Islet of Langerhans (tissue), 1 donor: ENCODE data around the gene LMCD1.
"Not testable (repeated sequence)": the region's sequence is repeated elsewhere in the genome, so short reads cannot be mapped to it uniquely, and the experiment has no call there.

Source experiments
- FAIRE-seq: peaks from one replicate; lab custom pipeline; 2011; peaks lifted over from hg19 to GRCh38; lab: Jason Lieb, UNC

Gene LMCD1

GRCh38 chr3:8562081-8562595, 60.5 kb downstream of the LMCD1 start:
- no peak for FAIRE-seq

- FAIRE-seq, result no peak
Observed at GRCh38 chr3:8563146-8563545, 61.5 kb downstream of the LMCD1 start.

DNA sequence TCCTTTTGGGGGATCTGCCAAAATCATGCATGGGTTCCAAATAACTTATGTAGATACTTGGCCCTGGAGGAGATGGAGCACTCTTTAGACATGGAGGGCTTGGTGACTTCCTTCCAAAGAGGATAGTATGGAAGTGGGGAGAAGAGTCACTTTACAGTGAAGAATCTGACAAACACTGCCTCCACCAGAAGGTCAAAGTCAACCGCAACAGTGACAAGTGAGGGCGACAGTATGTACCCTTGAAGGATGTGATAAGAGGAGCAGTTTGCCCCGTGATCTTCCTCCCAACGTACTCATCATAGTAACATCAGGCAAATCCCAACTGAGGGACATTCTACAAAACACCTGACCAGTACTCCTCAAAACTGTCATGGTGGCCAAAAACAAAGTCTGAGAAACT, 62.0 kb downstream of the LMCD1 start:
- no peak for FAIRE-seq

DNA sequence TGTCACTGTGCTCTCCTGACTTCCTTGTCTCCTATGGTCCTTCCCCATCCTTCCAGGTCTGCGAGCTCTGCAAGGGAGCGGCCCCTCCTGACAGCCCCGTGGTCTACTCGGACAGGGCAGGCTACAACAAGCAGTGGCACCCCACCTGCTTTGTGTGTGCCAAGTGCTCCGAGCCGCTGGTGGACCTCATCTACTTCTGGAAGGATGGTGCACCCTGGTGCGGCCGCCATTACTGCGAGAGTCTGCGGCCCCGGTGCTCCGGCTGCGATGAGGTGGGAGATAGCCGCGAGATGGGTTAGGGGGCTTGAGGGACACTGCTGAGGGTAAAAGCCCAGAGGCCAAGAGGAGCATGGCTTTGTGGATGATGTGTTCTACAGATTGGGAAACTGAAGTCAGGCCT, 63.8 kb downstream of the LMCD1 start:
- no peak for FAIRE-seq

DNA sequence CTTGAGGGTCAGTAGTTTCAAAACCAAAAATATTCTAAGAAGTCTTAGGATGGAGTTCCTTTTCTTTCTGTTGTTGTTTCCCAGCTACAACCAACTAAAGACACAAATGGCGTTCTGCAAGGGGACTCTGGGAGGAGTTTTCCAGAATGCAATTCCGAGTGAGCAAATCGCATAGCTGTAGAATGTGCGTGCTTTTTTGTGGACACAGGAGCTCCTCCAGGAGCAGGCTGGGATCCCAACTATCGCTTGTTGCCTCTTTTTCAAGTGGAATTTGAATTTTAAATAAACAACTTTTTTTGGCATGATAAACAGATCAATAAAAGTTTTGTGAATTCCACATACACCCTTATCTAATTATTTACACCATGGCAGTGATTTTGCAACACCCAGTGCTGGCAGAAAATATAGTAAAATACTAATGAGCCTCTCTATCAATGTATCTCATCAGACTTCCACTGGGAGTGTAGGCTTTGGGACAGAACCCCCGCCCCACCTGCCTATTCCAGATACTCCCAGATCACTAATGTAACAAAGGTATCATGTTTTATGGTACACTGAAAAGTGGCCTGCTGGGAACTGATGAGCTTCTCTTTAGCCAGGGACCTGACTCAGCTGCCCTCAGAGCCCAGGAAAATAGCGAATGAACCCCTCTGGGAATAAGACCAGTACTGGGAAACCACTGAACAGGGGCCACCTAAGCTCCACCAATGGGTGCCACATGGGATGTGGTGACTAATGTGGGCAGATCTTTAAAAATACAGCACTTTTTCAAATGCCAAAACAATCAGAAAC, 66.4 kb downstream of the LMCD1 start:
- FAIRE-seq, result no peak

- no peak for FAIRE-seq
Observed at GRCh38 chr3:8571256-8571655, 69.6 kb downstream of the LMCD1 start.

DNA sequence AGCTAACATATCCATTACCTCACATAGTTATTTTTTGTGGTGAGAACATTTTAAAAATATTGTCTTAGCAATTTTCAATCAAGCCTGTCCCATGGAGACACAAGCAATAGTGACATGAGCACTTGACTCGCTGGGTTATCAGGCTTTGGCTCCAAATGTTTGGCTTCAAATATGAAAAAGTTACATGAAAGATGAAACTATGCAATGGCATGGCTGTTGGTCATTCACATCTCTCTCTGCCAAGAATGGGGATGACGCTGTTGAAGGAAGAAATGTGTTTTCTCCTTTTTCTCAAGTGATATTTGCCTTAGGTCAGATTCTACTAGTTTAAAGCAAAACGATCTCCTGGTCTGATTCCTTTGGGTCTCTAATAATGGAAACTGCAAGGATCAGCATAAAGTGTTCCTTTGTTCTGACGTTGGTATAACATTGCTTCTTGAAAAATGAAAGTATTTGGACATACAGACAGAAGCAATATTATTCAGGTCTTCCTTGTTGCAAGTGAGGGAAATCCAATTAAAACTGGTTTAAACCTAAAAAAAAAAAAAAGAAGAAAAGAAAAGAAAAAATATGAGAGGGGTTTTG, 71.8 kb downstream of the LMCD1 start:
- no peak for FAIRE-seq

- FAIRE-seq, result no peak
Observed at GRCh38 chr3:8574040-8574669, 72.5 kb downstream of the LMCD1 start.

DNA sequence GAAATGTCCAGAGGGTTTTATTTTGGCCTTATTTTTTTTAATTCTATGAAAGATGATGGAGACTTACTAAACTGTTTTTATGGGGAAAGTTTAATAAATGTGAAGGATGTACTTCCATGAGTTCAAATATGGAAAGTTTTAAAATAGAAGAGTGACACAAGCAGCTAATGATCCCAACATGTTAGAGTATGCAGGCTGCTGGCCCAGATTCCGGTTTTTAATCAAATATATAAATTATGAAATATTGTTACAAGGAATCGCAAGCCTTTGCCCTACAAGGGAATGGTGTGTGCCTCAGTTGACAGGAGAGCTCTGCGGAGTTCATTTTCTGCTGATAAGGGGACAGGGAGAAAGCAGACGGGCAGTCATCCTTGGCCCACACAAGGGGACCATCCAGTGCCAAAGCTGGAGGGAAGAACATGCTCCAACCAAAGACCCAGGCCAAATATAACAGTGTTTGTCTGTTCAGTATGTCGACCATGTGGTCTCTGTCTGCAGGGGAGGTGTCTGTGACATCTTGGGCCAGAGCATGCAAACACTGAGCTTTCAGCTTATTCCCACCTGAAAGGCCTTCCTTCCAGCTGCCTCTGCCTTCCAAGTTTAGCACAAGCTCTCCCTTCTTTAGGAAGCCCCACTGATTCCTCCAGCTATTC, 73.2 kb downstream of the LMCD1 start:
- FAIRE-seq, result no peak

- no peak for FAIRE-seq
Observed at GRCh38 chr3:8575364-8576104, 73.9 kb downstream of the LMCD1 start.

DNA sequence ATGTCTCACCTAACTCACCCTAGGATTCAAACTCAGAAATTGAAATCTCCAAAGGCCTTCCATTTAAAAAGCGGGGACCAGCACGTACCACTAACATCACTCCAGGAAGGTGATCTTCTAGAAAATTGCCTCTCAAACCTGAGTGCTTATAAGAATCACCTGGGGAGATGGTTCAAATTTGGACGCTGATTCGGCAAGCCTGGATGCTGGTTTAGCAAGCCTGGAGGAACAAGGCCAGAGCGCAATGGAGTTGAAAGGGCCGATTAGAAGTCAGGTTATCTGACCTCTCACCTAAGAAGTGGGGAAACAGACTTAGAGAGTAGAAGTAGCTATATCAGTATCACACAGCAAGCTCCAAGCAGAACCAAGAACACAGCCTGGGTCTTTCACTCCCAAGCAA, 74.8 kb downstream of the LMCD1 start:
- no peak for FAIRE-seq

DNA sequence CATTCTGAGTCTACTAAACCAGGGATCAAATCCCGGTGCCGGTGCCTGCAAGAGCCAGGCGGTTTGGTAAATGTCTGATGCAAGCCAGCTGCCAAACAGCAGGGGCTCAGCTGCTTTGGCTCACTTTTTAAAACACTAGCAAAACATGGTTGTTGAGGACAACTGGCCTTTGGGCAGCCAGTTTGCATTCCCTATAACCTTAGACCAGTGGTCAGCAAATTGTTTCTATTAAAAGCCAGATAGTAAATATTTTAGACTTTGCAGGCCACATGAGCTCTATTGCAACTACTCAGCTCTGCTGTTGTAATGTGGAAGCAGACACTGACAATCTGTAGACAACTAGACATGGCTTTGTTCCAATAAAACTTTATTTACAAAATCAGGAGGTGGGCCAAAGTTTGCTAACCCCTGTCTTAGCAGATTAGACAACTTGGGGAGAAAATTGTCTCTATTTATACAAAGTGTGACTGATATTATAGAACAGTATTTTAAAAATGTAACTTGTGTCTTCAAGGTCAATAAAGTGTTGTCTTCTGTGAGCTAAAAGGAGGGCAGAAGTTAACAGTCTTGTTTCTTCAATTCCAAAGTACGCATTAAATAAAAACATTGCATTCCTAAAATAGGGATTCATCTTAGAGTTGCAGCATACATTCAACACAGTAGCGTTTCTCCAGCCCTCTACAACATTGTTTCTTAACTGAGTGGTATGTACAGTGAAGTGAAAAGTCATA, 75.4 kb downstream of the LMCD1 start:
- no peak for FAIRE-seq

- FAIRE-seq, result no peak
Observed at GRCh38 chr3:8578282-8578681, 76.7 kb downstream of the LMCD1 start.

- FAIRE-seq, result no peak
Observed at GRCh38 chr3:8579096-8579495, 77.5 kb downstream of the LMCD1 start.

DNA sequence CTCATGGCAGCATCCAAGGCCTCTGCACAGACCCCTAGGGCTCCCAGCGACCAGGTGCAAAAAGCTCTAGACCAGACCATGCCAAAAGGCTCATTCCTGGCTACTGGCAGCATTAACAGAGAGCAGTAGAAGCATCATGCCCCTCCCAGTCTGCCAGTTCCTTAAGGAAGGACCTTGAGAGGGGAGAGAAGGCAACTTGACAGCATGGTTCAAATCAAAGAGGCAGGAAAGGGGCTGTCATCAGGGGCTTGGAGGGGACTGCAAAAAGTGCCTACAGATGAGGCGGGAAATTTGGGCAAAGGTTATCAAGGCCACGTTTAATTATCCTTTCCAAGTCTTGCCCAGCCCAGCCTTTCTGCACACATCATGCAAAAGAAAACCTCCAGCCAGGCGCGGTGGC, 78.3 kb downstream of the LMCD1 start:
- no peak for FAIRE-seq

DNA sequence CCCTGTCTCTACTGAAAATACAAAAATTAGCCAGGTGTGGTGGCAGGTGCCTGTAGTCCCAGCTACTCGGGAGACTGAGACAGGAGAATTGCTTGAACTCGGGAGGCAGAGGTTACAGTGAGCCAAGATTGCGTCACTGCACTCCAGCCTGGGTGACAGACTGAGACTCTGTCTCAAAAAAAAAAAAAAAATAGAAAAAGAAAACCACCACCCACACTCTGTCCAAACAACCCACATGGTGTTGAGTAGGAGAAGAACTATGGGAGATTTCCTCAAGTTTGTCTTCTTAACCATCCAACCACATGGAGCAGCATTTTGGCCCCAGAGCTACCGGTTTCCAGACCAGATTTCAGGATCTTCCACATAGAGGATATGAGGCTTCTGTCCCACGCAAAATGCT, 78.8 kb downstream of the LMCD1 start:
- FAIRE-seq, result not testable (repeated sequence)

DNA sequence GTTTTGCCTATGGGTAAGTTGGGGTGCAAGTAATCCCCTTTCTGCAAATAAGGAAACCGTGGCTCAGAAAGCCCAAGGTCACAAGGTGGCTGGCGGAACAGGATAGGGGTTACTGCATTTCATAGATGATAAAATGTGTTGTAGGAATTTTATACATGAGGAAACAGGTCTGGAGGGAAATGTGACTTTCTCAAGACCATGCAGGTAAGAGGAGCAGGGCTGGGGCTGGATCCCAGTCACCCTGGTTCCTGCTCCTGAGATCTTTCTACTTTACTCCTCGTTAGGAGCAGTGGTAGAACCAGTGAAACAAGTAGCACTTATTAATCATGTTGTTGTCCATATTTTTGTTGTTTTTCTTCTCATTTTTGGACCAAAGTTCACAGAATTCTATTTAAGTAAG, 79.8 kb downstream of the LMCD1 start:
- FAIRE-seq, result no peak

DNA sequence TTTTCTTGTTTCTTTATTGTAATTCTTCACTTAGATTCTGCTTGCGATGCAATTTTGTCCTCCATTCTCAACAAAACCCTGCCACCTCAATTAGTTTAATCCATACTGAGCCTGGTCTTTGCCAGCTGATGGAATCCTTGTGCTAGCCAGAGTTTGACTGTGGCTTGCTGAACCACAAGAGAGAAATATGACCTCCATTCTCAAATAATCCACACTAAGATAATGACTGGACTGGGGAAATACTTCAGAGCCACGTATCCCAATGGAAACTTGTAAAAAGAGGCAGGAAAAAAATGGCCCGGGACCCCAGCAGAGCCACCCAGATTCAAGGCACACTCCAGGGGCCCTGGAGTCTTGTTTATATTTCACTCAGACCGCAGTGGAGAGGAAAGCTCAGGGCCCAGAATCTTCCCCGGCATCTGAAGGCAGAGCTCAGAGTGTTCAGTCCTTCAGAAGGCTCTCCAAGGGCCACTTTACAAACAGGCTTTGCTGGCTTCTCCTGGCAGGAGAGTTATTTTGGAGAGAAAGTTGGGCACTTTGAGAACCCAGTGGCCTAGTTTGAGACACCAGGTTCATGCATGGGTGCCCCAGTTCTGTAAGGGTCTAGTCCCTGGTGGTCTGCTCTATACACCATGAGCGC, 80.3 kb downstream of the LMCD1 start:
- FAIRE-seq, result no peak

- FAIRE-seq, result no peak
Observed at GRCh38 chr3:8584661-8585060, 83.0 kb downstream of the LMCD1 start.

DNA sequence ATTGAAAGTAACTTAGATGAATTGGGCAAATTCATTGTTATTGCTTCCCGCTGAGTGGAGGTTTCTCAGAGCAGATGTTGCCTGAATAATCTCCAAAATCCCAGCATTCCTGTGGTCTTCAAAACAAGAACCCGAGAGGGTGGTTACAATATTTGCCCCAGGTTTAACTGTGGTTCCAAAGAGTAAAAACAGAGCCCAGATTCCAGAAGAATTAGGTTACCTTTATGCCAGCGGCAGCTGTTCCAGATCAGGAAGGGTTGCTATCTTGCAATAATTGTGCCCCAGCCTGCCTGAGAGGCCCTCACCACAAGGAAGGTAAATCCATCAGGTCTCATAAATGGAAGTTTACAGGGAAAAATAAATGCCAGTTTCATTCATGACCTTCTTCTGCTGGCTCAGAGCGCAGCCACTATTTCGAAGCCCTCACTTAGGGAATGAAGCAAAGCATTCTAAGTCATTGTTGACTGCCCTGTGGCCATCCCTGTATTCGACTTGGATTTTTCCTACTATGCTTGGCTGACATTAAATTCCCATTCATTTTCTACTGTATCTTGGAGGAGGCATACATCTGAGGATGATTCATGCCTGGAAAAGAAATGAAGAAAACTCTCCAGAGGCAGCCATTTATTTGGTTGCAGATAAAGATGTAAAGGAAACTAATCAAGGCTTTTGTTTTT, 88.4 kb downstream of the LMCD1 start:
- no peak for FAIRE-seq
